Measurements from ENCODE around the gene BRD3.

The BRD3 gene

DNA sequence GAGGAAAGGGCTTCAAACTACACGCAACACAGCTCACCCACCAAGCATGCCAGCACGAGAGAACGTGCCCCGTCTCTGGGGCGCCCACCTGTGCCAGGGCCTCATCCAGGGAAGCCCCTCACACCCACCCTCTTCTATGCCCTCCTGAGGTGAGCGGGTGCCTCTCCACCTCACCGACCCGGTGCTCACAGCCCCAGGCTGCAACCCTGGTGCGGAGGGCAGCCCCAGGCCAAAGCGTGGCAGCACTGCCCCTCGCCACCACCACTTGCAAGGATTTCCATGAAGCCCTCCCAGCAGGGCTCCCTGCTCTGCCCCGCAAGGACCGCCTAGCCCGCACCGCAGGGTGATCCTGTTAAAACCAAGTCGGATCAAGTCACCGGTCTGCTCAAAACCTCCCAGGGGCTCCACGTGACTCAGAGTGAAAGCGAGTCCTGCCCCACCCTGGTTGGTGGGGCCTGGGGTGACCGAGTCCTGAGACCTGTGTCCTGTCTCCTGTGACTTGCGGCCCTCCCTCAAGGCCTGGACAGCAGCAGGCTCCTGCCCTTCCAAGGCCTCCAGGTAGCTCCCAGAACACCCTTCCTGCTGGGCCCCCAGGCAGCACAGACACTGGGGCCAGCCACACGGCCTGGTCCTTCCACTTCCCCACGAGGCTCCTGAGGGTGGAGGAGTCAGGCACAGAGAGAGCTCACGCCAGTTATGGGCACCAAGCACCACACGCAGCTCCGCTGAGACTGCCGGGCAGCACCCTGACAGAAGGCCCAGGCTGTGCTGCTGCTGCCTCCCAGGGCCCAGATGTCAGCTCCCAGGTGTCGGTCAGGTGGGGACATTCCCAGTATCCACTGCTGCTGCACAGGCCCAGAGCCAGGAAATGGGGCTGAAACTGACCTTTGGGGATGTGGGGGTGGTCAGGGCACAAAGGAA is 12.7 kb downstream of the BRD3 start:
- no peak for DNase-seq (ENCODE audit: low read depth, low spot score)

DNA sequence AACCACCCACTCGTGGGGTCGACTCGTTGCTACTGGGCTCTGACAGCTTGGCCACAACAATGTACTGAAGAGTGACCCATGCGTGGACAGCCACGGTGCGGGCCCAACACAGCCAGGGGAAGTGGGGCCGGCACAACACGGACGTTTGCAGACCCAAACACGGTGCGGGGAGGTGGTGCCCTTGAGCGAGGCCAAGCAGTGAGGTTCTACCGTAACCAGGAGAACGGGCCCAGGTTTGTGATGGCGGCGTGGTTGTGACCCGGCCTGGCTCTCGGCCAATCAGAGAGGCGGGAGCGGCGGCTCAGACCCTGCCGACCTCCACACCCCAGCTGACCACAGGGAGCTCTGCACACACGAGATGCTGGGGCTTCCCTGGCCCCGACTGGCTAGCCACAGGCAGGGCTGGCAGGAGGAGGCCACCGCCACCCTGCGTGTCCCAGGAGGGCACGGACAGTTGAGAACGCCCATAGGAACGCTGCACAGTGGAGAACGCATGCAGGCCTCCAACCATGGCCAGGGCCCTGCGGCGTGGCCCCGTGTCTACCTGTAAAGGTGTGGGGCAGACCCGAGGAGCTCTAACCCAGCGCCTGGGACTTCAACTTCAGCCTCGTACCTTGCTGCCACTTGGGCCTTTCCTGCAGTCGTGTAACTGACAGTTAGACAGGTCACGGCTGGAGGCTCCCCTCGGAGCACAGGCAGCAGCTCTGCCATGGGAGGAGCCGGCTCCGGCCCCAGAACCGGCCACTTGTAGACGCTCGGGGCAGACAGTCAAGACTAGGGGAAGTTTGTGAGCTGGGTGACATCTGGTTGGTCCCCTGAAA is 13.7 kb downstream of the BRD3 start:
- DNase-seq (ENCODE audit: low read depth, low spot score): no peak

DNA sequence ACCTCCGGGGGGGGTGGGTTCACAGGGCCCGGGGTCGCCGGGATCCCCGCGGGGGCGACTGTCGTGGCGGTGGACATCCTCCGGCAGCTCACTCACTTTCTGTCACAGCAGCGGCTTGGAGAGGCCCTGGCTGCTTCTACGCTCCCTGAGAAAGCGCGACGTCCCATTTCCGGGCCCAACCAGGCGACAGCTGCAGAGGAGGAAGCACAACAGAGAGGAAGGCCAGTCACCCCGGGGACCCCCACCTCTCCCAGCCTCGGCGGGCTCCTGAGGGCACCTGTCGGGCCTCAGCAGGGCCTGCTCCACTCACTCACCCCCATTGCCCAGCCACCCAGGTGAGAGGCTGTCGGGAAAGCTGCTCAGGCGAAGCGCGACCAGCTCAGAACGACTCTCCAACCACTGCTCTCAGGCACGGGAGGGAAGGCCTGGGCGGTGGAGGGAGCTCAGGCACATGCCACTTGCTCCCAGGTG is 14.4 kb downstream of the BRD3 start:
- no peak for DNase-seq (ENCODE audit: low read depth, low spot score)

DNA sequence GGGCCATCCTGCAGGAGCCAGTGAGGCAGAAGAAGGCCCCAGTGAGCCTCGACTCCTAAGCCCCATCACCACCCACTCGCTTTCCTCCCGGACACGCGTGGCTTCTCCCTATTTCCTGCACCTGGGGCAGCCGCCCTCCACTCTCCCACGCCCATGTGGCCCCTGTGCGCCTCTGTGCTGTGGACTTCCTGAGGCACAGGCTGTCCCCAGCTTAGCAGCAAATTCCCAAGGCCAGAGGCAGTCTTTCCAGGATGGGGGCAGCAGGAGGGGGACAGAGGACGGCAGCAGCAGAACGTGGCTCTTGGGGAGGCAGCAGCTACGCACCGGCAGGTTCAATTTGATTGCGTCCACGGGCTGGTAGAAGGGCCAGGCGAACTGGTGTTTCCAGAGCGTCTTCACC is 14.9 kb downstream of the BRD3 start:
- no peak for DNase-seq (ENCODE audit: low read depth, low spot score)

- no peak for DNase-seq (ENCODE audit: low read depth, low spot score)
Measured at GRCh38 chr9:134052491-134052890, 15.3 kb downstream of the BRD3 start.

- DNase-seq (ENCODE audit: low read depth, low spot score): no peak
Measured at GRCh38 chr9:134051319-134051718, 16.5 kb downstream of the BRD3 start.

- no peak for DNase-seq (ENCODE audit: low read depth, low spot score)
Measured at GRCh38 chr9:134050726-134051125, 17.1 kb downstream of the BRD3 start.

- DNase-seq (ENCODE audit: low read depth, low spot score): no peak
Measured at GRCh38 chr9:134049772-134050588, 17.8 kb downstream of the BRD3 start.

DNA sequence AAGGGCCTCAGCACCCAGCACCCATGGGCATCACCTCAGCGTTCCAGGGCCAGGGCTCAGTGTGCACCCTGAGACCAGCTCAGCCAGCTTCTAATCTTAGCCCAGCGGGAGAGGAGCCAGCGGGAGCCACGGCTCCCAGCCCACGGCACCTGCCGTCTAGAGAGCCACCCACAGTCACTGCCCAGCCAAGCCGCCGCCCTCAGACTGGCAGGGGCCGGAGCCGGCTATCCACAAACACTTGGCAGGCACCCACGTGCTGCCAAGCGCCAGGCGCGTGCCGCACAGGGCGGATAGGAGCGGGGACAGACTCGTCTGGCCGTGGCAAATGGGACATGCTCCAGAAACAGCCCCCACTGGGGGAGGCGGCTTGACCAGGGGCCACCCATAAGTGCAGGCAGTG is 18.6 kb downstream of the BRD3 start:
- DNase-seq (ENCODE audit: low read depth, low spot score): no peak

GRCh38 chr9:134048582-134048968 is 19.3 kb downstream of the BRD3 start:
- DNase-seq (ENCODE audit: low read depth, low spot score): no peak

- DNase-seq (ENCODE audit: low read depth, low spot score): no peak
Measured at GRCh38 chr9:134047868-134048581, 19.8 kb downstream of the BRD3 start.

- DNase-seq (ENCODE audit: low read depth, low spot score): no peak
Measured at GRCh38 chr9:134046894-134047681, 20.7 kb downstream of the BRD3 start.

GRCh38 chr9:134045841-134046544 is 21.8 kb downstream of the BRD3 start:
- no peak for DNase-seq (ENCODE audit: low read depth, low spot score)

- DNase-seq (ENCODE audit: low read depth, low spot score): no peak
Measured at GRCh38 chr9:134044944-134045343, 22.9 kb downstream of the BRD3 start.

- DNase-seq (ENCODE audit: low read depth, low spot score): no peak
Measured at GRCh38 chr9:134043531-134043988, 24.3 kb downstream of the BRD3 start.

- no peak for DNase-seq (ENCODE audit: low read depth, low spot score)
Measured at GRCh38 chr9:134041649-134041962, 26.2 kb downstream of the BRD3 start.

DNA sequence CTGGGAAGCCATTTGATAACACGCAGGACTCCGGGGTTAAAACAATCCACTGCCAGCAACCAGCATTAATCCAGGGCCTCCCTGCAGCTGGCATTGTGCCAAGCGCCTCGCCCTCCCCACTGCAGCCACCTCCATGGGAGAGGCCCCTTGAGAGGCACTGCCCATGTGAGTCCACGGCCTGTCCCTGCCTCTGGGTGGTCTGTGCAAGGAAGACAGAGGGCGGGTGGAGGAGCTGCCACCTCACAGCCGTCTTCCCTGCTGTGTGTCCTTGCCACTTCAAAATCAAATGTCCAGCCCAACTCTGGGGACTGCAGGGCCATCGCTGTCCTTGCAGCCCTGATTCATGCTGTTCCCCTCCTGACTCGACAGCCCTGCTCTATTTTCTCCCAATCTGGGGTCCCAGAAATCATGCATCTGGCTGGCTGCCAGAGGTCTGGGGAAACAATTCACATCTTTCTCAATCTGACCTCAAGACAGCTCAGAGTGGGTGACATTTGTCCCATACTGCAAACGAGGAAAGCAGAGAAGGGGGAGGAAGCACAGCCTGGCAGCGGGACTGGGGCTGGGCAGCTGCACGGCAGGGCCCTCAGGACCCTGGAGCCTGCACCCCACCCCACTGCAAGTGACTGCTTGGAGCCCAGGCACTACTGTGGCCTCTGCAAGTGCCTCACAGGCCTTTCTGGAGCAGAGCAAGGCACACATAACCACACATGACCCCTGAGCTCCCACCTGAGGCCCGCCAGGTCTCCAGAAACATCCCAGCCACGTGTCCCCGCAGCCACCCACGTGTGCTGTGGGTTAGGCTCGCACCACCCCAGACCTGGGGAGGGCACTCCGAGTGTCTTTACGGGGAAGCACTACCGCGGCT is 26.8 kb downstream of the BRD3 start:
- no peak for DNase-seq (ENCODE audit: low read depth, low spot score)

GRCh38 chr9:134040176-134040565 is 27.7 kb downstream of the BRD3 start:
- DNase-seq (ENCODE audit: low read depth, low spot score): no peak
